GM21390 (cell line): Measurements from ENCODE around the gene SCPEP1.

Source experiments
- ATAC-seq: cut with Tn5 transposase; IDR thresholded peaks from one replicate; pipeline ENCODE4 v1.9.1; 2021; ENCODE audit not compliant: unreplicated experiment

The SCPEP1 gene

DNA sequence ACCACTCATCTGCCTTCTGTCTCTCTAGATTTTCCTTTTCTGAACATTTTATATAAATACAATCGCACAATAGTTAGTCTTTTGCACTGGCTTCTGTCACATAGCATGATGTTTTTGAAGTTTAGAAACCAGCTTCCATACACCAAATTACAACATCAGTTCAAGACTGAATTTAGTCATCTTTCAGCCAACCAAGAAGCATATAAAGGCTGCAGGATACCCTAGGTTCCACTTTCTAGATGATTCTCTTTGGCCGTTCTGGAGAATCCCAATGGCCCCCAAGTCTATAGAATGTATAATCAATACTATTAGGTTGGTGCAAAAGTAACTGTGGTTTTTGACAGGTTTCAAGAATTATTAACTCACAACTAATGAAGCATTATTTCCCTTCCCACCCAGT lies 19.4 kb downstream of the SCPEP1 start:
- no peak for ATAC-seq

GRCh38 chr17:57001541-57001940 lies 23.6 kb downstream of the SCPEP1 start:
- no peak for ATAC-seq

DNA sequence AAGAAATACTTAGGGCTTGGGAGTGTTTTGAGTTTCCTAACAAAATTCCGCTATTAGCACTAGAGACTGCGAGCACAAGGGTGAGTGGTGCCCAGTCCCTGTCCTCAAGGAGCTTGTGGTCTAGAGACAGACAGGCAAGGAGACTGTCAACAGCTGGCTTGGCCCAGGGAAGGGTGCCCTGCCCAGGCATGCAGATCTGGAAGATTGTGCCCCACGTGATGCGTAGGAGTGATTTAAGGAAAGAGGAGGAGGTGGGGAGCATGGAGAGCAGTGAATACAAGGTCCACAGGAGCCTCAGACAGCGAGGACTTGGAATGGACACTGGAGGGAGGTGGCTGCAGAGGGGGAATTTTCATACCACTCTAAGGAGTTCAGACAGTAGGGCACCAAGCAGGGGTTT lies 25.0 kb downstream of the SCPEP1 start:
- no peak for ATAC-seq

DNA sequence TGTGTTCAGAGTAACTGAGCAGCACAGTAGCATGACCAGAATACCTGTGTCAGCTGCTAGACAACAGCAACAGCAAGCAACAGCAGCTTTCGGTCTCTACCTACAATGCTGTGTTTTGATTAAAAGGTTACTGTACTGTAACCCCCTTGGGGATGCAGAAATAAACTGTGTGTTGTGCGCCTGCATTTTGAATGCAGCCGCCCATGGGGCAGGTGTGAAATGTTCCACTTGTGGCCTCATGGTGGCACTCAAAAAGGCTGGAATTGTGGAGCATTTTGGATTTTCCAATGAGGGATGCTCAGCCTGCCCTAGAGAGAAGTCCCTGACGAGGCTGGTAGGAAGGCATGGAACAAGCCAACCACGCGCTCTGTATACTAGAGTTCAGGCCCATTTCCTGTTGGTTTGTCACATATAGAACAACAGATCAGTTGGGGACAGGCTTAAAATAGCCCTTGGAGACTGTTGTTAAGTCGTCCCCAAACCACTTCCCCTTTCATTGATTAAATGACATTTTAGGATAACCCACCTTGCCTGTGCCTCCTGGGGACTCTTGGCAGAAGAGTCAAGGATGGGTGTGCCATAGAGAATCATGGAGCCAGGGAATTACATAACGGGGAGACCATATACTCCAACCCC lies 27.1 kb downstream of the SCPEP1 start:
- ATAC-seq = peak; percentile 79

GRCh38 chr17:57006040-57006439 lies 28.1 kb downstream of the SCPEP1 start:
- no peak for ATAC-seq

GRCh38 chr17:57008958-57009357 lies 31.0 kb downstream of the SCPEP1 start:
- ATAC-seq = no peak

DNA sequence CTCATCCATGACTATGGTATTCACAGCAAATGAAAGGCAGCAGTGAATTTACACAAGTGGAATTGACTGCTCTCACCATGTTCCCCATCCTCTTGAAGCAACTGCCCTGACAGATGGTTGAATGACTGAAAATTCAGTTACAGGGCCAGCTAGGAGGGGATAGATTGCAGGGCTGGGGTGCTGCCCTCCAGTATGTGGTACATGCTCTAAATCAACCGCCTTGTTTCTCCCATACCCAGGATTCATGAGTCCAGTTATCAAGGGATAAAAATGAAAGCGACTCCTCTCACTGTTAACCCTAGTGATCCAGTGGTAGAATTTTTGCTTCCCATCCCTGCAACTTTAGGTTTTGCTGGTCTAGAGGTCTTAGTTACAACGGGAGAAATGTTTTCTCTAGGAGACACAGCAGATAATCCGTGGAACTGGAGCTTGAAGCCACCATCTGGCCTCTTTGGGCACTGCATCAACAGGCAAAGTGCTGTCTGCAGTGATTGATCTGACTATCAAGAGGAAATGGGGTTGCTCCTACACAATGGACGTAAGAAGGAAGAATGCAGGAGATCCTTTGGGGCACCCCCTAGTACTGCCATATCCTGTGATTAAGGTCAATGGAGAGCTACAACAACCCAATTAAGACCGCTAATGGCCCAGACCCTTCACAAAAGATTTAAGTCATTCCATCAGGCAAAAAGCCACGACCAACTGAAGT lies 32.0 kb downstream of the SCPEP1 start:
- peak; percentile 60 for ATAC-seq

DNA sequence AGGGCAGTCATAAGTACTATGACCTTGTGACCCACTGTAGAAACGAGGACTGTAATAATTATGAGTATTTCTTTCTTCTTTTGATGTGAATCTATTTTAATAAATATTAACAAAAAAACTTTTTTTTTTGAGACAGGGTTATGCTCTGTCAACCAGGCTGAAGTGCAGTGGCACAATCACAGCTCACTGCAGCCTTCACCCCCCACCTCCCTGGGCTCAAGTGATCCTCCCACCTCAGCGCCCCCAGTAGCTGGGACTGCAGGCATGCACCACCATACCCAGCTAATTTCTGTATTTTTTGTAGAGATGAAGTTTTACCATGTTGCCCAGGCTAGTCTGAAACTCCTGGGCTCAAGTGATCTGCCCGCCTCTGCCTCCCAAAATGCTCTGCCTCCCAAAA lies 32.6 kb downstream of the SCPEP1 start:
- ATAC-seq = no peak

DNA sequence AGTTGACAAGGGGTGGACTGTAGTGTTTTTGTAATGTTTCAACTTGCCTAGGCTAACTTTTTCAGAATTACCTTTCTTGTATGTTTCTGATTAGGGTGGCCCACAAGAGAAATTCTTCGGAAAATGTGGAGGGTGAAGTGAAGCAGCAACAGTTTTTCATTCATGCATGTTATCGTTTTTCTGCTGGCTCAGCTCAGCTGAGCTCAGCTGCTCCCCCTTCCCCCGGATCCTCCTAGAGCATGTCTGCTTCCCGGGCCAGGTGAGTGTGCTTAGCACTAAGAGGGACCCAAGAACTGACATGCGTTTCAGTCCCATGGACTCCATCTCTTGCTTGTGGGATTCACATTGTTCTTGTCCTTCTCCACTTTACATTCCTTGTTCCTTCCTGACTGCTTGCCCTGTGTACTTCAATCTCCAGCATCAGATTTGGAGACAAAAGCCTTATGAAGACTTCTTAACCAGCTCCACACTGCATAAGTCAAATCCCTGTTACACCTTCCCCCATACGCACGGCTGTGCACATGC lies 33.6 kb downstream of the SCPEP1 start:
- no peak for ATAC-seq

DNA sequence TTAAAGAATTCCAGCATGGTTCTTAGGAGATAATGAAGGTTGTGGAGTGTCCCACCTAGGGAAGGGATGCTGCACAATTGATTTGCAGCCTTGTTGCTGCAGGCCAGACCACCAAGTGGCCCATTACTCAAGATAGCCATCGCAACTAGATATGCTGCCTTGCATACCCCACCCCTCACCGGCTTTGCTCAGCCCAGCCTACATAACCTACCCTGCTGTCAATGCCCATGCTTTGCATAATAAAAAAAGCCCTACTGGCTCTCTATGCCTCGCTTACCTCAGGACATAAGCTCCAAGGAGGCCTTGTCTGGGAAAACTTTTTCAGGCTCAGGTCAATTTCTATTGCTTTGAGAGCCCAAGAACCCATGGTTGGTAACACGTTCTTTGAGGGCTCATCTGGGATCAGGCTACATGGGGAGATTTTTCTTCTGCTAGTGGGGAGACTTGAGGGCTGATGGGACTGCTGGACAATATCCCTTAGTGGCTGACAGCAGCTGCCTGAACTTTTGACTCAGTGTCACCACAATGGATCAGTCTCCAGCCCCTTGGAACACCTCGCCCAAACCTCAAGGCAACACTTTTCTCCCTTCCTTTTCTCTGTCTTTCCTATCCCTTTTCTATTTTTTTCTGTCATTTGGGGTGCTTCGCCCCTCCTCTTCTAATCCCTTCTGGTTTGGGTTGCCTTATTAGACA lies 38.3 kb downstream of the SCPEP1 start:
- no peak for ATAC-seq

- ATAC-seq = no peak
Observed at GRCh38 chr17:57016764-57017116, 38.8 kb downstream of the SCPEP1 start.

GRCh38 chr17:57017625-57018024 lies 39.7 kb downstream of the SCPEP1 start:
- no peak for ATAC-seq

DNA sequence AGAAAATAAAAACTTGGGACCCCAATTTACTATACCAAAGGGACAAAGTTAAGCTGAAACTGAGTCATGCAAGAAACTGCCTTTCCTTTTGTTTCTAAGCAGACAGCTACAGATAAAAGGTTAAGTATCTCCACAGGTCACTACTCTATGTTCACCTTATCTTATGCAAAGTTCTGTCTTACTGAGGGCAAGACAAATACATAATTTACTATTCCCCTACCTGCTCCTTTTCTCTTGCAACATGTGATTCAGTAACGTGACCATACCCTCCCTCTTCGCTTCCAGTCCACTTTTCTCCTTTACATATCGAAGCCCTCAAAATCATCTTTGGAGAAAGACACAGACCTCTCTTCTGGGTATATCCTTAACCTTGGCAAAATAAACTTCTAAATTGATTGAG lies 42.3 kb downstream of the SCPEP1 start:
- ATAC-seq = no peak

GRCh38 chr17:57021226-57021940 lies 43.5 kb downstream of the SCPEP1 start:
- no peak for ATAC-seq

- no peak for ATAC-seq
Observed at GRCh38 chr17:57025876-57026275, 47.9 kb downstream of the SCPEP1 start.

GRCh38 chr17:57027852-57028251 lies 49.9 kb downstream of the SCPEP1 start:
- ATAC-seq = no peak

GRCh38 chr17:57032343-57032742 lies 54.4 kb downstream of the SCPEP1 start:
- no peak for ATAC-seq

GRCh38 chr17:57033296-57033695 lies 55.4 kb downstream of the SCPEP1 start:
- no peak for ATAC-seq

DNA sequence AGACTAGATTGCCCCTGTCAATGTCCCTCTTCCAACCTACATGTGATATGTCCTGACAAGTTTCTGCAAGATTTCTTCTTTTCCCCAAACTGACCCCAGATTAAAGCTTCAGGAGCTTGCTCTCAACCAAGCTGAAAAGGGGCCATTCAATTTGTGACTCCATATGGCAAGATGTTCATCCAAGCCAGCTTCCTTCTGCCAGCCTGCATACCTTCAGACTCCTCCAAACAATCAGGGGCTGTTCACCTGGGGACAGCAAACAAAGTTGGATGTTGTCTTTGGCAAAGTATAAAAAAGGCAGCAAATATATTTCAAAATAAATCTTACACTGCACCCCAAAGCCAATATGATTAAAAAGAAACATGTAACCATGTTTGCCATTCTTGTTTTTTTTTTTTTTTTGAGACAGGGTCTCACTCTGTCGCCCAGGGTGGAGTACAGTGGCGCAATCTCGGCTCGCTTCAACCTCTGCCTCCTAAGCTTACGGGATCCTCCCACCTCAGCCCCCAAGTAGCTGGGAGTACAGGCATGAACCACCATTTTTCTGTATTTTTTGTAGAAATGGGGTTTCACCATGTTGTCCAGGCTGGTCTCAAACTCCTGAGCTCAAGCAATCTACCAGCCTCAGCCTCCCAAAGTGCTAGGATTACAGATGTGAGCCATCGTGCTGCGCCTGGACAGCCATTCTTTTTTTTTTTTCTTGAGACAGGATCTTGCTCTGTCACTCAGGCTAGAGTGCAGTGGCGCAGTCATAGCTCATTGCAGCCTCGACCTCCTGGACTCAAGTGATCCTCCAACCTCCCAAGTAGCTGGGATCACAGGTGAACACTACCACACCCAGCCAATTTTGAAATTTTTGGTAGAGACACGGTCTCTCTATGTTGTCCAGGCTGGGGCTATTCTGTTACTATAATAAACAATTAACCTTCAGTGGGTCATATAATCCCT lies 57.1 kb downstream of the SCPEP1 start:
- no peak for ATAC-seq

DNA sequence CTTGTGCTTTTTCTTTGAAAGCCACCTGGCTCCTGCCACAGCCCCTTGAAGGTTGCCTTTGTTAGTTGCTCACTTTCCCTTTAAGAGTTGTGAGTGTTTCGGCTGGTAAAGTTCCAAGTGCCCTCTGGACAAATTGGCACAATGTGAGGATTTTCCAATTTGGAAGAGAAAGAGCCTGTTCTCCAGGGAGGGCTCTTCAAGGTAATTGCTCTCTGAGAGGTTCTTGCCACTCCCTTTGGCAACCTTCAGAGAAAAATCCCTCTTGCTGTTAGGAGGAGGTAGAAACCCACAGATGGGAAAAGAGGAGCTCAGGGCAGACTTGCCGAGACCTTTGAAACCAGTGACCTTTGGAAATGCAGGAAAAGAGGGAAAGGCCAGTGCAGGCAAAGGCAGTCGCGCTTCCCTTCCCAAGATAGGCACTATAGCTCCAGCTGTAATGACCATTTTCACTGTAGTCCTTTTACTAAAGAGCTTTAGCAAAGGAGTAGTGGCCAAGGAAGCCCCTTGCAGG lies 58.1 kb downstream of the SCPEP1 start:
- ATAC-seq = no peak
